ENCODE results near the gene TNRC6B.

Gene TNRC6B

DNA sequence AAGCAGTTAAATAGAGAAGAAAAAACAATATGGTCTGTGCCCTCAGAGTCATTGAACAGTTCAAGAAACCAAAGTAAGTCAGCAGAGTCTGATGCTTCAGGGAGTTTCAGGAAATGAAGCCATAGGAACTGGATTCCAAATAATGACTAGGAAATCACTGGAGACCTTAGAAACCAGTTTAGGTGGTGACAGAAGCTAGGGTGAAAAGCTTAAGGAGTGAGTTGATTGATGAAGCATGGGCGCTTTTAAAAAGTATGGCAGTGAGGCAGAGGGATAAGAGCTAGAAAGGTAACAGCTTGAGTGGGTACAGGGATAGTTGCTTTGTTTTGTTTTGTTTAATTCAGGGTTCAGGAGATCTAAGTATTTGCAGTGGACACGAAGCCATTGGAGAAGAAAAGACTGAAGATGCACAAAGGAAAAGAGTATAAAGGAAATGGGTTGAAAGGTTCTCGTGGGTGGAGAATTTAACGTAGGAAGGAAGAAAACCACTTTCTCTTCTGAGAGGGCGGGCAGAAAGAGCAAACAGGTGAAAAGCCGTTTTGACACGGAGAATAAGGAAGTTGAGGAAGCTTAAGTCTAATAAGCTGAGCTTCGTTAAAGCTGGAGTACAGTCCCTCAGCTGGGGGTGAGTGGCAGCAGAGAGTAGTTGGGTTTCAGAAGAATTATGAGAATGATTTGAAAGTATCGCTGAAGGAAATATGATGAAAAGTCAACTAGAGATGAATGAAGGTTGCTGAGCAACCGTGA is 207.5 kb downstream of the TNRC6B start:
- TF ChIP-seq, protein P1, sequence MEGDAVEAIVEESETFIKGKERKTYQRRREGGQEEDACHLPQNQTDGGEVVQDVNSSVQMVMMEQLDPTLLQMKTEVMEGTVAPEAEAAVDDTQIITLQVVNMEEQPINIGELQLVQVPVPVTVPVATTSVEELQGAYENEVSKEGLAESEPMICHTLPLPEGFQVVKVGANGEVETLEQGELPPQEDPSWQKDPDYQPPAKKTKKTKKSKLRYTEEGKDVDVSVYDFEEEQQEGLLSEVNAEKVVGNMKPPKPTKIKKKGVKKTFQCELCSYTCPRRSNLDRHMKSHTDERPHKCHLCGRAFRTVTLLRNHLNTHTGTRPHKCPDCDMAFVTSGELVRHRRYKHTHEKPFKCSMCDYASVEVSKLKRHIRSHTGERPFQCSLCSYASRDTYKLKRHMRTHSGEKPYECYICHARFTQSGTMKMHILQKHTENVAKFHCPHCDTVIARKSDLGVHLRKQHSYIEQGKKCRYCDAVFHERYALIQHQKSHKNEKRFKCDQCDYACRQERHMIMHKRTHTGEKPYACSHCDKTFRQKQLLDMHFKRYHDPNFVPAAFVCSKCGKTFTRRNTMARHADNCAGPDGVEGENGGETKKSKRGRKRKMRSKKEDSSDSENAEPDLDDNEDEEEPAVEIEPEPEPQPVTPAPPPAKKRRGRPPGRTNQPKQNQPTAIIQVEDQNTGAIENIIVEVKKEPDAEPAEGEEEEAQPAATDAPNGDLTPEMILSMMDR (IDR thresholded peaks at IDR 0.05; ENCODE audit: borderline replicate concordance, control extremely low read depth, extremely low read depth, insufficient read depth, missing control alignments), result no peak
- in situ Hi-C loops (cut with MboI; ENCODE audit: low sequenced_read_pairs, unreplicated experiment), result no loop called here
- DNase-seq (ENCODE audit: low spot score), result peak; percentile 72
